SK-N-SH treated with all-trans-retinoic acid at 6 μM for 48 hours (cell line): ENCODE data around the gene DLX1.
A peak's percentile ranks its signal among the peaks of the same experiment; 100 is the strongest.

Source experiments
- ATAC-seq: fragments of 200-7000 bp; cut with Tn5 transposase; 3 replicates; pipeline ENCODE4 v1.9.1; 2020; ENCODE audit warnings: mild to moderate bottlenecking, moderate library complexity
- BACH2 ChIP-seq: fragments of 250-450 bp; sonication (Bioruptor Pico); IDR thresholded peaks from 2 replicates; pipeline ENCODE4 v1.9.0; 2021; ENCODE audit warnings: mild to moderate bottlenecking, borderline replicate concordance
- CSDC2 ChIP-seq: fragments of 250-450 bp; sonication (Bioruptor Pico); IDR thresholded peaks from 2 replicates; pipeline ENCODE4 v1.5.0; 2020; ENCODE audit warnings: mild to moderate bottlenecking, moderate library complexity
- ESRRG ChIP-seq: fragments of 250-450 bp; sonication (Bioruptor Pico); IDR thresholded peaks from 2 replicates; pipeline ENCODE4 v1.6.1; 2021; ENCODE audit warnings: mild to moderate bottlenecking
- GLIS3 ChIP-seq: fragments of 250-450 bp; sonication (Bioruptor Pico); IDR thresholded peaks from 2 replicates; pipeline ENCODE4 v1.5.0; 2020; ENCODE audit warnings: mild to moderate bottlenecking, moderate library complexity
- ISL1 ChIP-seq: fragments of 250-450 bp; sonication (Bioruptor Pico); IDR thresholded peaks from 2 replicates; pipeline ENCODE4 v2.1.2; 2022; ENCODE audit warnings: mild to moderate bottlenecking, moderate library complexity
- PATZ1 ChIP-seq: fragments of 250-450 bp; sonication (Bioruptor Pico); IDR thresholded peaks from 2 replicates; pipeline ENCODE4 v1.8.0; 2020; ENCODE audit warnings: mild to moderate bottlenecking, moderate library complexity, borderline replicate concordance
- POU6F1 ChIP-seq: fragments of 250-450 bp; sonication (Bioruptor Pico); IDR thresholded peaks from 2 replicates; pipeline ENCODE4 v1.8.0; 2021; ENCODE audit warnings: low read depth, mild to moderate bottlenecking, moderate library complexity, borderline replicate concordance
- PPARA ChIP-seq: fragments of 250-450 bp; sonication (Bioruptor Pico); IDR thresholded peaks from 2 replicates; pipeline ENCODE4 v1.5.0; 2020; ENCODE audit warnings: mild to moderate bottlenecking, borderline replicate concordance
- RARB ChIP-seq: fragments of 250-450 bp; sonication (Bioruptor Pico); IDR thresholded peaks from 2 replicates; pipeline ENCODE4 v1.8.0; 2021; ENCODE audit warnings: mild to moderate bottlenecking, moderate library complexity
- SNAI2 ChIP-seq: fragments of 250-450 bp; sonication (Bioruptor Pico); IDR thresholded peaks from 2 replicates; pipeline ENCODE4 v1.5.0; 2020; ENCODE audit warnings: mild to moderate bottlenecking, moderate library complexity
- TCF4 ChIP-seq: fragments of 250-450 bp; sonication (Bioruptor Pico); IDR thresholded peaks from 2 replicates; pipeline ENCODE4 v1.8.0; 2021; ENCODE audit warnings: mild to moderate bottlenecking, moderate library complexity, borderline replicate concordance
- TOX ChIP-seq: fragments of 250-450 bp; sonication (Bioruptor Pico); IDR thresholded peaks from 2 replicates; pipeline ENCODE4 v1.8.0; 2021; ENCODE audit warnings: mild to moderate bottlenecking, moderate library complexity, borderline replicate concordance
- ZC3H10 ChIP-seq: fragments of 250-450 bp; sonication (Bioruptor Pico); IDR thresholded peaks from 2 replicates; pipeline ENCODE4 v1.5.1; 2021; ENCODE audit warnings: mild to moderate bottlenecking, moderate library complexity
- ZFP3 ChIP-seq: fragments of 250-450 bp; sonication (Bioruptor Pico); IDR thresholded peaks from 2 replicates; pipeline ENCODE4 v1.5.0; 2020; ENCODE audit warnings: mild to moderate bottlenecking, moderate library complexity
- ZFP30 ChIP-seq: fragments of 450-650 bp; formaldehyde crosslinking; IDR thresholded peaks from 2 replicates; pipeline ENCODE4 v1.5.0; 2022; ENCODE audit warnings: mild to moderate bottlenecking, moderate library complexity
- ZNF565 ChIP-seq: fragments of 450-650 bp; formaldehyde crosslinking; conservative IDR thresholded peaks from 2 replicates; pipeline ENCODE4 v1.5.0; 2020; ENCODE audit warnings: low read depth, mild to moderate bottlenecking, moderate library complexity
- ZNF70 ChIP-seq: fragments of 450-650 bp; formaldehyde crosslinking; IDR thresholded peaks from 2 replicates; pipeline ENCODE4 v1.5.0; 2020; ENCODE audit warnings: mild to moderate bottlenecking, moderate library complexity
- ZNF8 ChIP-seq: fragments of 450-650 bp; formaldehyde crosslinking; IDR thresholded peaks from 2 replicates; pipeline ENCODE4 v1.5.0; 2020; ENCODE audit warnings: mild to moderate bottlenecking, moderate library complexity
- TF ChIP-seq, protein P1 (sequence below): fragments of 250-450 bp; sonication (Bioruptor Pico); IDR thresholded peaks from 2 replicates; pipeline ENCODE4 v1.5.1; 2021; ENCODE audit warnings: mild to moderate bottlenecking, moderate library complexity
- TF ChIP-seq, protein P2 (sequence below): fragments of 250-450 bp; sonication (Bioruptor Pico); IDR thresholded peaks from 2 replicates; pipeline ENCODE4 v1.5.1; 2020; ENCODE audit warnings: low read depth, mild to moderate bottlenecking, moderate library complexity

The DLX1 gene

DNA sequence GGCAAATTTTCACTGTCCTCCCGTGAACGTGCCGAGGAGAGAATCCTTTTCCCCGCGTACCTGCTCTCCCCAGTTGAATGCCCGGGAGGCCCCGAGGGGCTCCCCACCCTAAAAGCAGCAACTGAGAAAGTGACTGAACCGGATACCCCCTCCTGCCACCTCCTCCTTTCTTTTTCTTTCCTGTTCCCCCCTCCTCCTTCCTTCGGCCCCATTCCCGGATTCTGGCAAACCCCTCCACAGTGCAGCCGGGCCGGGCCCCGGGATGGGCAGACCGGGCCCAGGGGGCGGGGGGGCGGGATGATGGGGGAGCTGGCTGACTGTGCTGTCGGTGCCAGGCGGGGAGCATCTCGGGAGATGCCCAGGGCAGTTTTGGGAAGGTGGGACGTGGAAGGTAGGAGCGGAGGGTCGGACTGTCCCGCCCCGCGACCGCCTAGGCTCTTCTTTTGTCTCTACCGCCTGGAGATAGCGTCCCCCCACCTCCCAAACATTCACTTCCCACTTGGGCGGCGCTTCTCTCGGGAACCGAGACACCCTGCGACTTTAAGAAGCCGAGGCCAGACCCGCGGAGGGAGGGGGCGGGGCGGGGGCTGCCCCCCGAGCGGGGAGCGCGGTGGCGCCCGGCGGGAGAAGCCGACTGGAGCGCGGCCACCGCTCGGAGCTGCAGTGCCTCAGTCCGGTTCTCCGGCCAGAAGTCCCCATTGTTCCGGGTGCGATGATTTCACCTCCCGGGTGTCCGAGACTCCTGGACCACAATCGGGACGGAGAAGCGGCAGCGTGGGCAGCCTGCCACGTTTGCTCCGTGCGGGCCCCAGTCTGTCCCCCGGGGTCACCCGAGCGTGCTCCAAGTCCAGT, 9.2 kb downstream of the DLX1 start:
- ATAC-seq, result peak; percentile 5
- TF ChIP-seq ZC3H10 (CRISPR knock-in tag) (no peak), SNAI2 (CRISPR knock-in tag) (no peak), ZNF565 (CRISPR knock-in tag) (no peak), POU6F1 (CRISPR knock-in tag) (no peak), ZNF8 (CRISPR knock-in tag) (no peak), ISL1 (CRISPR knock-in tag) (no peak), RARB (CRISPR knock-in tag) (no peak), GLIS3 (CRISPR knock-in tag) (no peak), ZFP30 (CRISPR knock-in tag) (no peak), ESRRG (CRISPR knock-in tag) (no peak)
- TF ChIP-seq, protein P1, sequence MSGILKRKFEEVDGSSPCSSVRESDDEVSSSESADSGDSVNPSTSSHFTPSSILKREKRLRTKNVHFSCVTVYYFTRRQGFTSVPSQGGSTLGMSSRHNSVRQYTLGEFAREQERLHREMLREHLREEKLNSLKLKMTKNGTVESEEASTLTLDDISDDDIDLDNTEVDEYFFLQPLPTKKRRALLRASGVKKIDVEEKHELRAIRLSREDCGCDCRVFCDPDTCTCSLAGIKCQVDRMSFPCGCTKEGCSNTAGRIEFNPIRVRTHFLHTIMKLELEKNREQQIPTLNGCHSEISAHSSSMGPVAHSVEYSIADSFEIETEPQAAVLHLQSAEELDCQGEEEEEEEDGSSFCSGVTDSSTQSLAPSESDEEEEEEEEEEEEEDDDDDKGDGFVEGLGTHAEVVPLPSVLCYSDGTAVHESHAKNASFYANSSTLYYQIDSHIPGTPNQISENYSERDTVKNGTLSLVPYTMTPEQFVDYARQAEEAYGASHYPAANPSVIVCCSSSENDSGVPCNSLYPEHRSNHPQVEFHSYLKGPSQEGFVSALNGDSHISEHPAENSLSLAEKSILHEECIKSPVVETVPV (CRISPR knock-in tag), result no peak

DNA sequence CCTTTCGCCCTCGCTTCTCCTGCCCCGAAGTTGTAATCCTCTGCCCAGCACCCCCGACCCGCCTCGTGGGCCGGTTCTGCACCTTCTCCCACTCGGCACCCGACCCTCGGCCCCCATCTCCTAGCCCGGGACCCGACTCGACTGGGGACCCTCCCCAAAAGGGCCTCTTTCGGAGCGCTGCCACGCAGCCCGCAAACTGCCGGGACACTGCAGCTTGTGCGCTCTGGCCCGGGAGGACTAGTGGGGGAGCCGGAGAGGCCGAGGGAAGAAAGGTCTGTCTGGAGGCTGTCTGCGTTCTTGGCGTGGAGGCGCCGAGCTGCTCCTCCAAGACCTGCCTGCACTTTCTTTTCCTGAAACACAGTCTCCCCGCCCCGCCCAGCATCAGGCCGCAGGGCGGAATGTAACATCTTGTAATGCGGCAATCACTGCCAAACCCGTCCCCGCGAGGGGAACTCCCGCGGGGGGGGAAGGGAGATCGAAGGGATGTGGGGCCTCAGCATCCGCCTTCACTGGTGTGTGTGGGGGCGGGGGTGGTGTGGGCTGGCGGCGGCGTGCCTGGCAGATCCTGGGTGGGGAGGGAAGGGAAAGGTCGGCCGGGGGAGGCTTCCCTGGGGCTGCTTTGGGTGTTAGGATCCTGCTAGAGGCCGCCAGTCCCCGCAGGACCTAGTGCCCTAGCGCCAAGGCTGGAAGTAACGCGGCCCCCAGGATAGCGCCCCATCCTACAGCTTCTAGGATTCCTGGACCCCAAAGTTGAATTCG, 10.0 kb downstream of the DLX1 start:
- no peak for TF ChIP-seq ZNF8 (CRISPR knock-in tag)
- no peak for TF ChIP-seq ZNF565 (CRISPR knock-in tag)
- no peak for TF ChIP-seq ZFP3
- TF ChIP-seq PPARA (CRISPR knock-in tag), result no peak
- TF ChIP-seq SNAI2 (CRISPR knock-in tag), result no peak
- TF ChIP-seq TCF4 (CRISPR knock-in tag), result no peak
- no peak for TF ChIP-seq POU6F1 (CRISPR knock-in tag)
- no peak for TF ChIP-seq ZC3H10 (CRISPR knock-in tag)
- ATAC-seq, result peak; percentile 48

DNA sequence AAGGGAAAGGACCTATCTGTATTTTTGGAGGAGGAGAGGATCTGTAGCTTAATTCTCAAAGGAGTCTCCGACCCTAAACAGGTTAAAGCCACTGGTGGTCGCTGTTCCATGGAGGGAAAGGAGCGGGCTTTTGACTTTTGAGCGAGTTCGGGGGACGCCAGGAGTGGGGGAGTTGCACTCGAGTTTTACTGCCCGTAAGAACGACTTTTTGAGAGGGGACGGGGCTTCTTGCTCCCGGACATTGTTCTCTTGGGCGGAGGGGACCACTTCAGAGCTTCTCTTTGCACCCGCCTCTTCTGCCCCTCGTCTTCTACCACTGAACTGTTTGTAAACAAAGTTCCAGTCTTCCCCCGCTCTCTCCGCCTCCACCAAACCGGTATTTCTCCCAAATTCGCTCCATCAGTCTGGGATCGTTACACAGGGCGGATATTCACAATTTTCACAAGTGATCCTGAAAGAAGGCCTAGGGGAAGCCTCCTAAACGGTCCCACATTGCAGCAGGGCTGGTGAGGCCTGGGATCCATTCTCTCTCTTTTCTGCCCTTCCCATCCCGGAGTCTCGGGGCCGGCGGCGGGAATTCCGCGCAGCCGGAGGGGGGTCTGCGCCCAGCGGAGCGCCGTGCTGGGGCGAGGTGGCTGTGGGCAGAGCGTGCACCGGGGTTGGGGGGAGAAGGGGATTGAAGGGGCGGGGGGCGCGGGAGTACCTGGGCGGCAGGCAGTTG, 10.8 kb downstream of the DLX1 start:
- peak; percentile 7 for ATAC-seq
- TF ChIP-seq BACH2 (CRISPR knock-in tag), result no peak
- no peak for TF ChIP-seq TOX (CRISPR knock-in tag)

- peak; percentile 7 for ATAC-seq
- TF ChIP-seq, protein P1 (CRISPR knock-in tag), result no peak
- TF ChIP-seq PATZ1 (CRISPR knock-in tag) (no peak), ZFP3 (no peak), PPARA (CRISPR knock-in tag) (no peak), ZC3H10 (CRISPR knock-in tag) (no peak), ZNF565 (CRISPR knock-in tag) (no peak), CSDC2 (no peak), TCF4 (CRISPR knock-in tag) (no peak), ZNF8 (CRISPR knock-in tag) (no peak), BACH2 (CRISPR knock-in tag) (no peak), ZNF70 (CRISPR knock-in tag) (no peak), ISL1 (CRISPR knock-in tag) (no peak)
- TF ChIP-seq, protein P2, sequence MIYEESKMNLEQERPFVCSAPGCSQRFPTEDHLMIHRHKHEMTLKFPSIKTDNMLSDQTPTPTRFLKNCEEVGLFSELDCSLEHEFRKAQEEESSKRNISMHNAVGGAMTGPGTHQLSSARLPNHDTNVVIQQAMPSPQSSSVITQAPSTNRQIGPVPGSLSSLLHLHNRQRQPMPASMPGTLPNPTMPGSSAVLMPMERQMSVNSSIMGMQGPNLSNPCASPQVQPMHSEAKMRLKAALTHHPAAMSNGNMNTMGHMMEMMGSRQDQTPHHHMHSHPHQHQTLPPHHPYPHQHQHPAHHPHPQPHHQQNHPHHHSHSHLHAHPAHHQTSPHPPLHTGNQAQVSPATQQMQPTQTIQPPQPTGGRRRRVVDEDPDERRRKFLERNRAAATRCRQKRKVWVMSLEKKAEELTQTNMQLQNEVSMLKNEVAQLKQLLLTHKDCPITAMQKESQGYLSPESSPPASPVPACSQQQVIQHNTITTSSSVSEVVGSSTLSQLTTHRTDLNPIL, result no peak
These were observed 11.6 kb downstream of the DLX1 start for GRCh38 chr2:172096626-172097547.
